ENCODE results near the gene KLF6.

DNA sequence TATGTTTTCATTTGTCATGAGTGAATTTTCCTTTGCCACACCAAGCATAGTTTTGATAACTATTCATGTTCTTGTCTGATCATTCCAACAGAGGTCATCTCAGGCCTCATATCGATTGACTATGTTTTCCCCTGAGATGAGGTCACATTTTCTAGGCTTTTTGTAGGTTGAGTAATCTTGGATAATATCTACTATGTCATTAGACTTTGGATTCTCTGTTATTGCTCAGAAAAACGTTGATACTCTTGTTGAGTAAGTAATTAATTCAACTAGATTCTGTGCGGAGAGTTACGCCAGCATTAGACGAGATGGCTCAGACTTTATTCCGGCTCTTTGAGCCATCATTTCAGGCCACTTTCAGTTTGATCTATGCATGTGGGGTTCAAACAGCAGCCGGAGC lies 57.7 kb downstream of the KLF6 start:
- TF ChIP-seq, protein P1, sequence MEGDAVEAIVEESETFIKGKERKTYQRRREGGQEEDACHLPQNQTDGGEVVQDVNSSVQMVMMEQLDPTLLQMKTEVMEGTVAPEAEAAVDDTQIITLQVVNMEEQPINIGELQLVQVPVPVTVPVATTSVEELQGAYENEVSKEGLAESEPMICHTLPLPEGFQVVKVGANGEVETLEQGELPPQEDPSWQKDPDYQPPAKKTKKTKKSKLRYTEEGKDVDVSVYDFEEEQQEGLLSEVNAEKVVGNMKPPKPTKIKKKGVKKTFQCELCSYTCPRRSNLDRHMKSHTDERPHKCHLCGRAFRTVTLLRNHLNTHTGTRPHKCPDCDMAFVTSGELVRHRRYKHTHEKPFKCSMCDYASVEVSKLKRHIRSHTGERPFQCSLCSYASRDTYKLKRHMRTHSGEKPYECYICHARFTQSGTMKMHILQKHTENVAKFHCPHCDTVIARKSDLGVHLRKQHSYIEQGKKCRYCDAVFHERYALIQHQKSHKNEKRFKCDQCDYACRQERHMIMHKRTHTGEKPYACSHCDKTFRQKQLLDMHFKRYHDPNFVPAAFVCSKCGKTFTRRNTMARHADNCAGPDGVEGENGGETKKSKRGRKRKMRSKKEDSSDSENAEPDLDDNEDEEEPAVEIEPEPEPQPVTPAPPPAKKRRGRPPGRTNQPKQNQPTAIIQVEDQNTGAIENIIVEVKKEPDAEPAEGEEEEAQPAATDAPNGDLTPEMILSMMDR (IDR thresholded peaks at IDR 0.05; ENCODE audit: low read depth, low read length): no peak
- TF ChIP-seq EZH2phosphoT487 (IDR thresholded peaks at IDR 0.05; ENCODE audit: low read depth): no peak
